GM19455 (cell line): ENCODE results near the gene KLF6.

Experiments
- ATAC-seq: cut with Tn5 transposase; IDR thresholded peaks from one replicate; pipeline ENCODE4 v1.9.1; 2021; ENCODE audit not compliant: unreplicated experiment

The KLF6 gene

DNA sequence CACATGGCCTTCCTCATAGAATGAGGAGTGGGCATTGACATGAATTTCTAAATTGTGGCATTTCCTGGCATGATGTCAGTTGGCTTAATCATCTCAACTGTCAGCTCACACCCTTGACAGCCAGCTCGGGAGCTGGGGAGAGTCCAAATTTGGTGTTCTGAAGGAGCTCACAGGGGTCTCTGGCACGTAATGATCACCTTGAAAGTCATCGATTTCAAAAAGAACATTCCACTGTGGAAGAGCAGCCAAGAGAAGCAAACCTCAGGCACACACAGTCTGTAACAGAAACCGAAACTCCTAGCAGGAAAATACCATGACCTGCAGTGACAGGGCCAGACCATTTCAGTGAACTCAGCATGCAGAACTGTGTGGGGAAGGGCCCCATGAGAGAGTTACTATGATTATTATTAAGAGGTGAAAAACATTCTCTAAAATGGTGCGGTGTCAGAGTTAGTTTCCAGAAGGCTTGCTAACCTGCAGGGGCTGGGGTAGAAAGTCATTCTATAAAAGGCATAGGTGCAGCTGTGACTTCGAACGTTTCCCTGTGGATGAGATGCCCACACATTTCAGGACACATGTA lies 26.4 kb upstream of the KLF6 start:
- ATAC-seq: peak; percentile 81

- no peak for ATAC-seq
Measured at GRCh38 chr10:3808689-3809199, 23.7 kb upstream of the KLF6 start.

DNA sequence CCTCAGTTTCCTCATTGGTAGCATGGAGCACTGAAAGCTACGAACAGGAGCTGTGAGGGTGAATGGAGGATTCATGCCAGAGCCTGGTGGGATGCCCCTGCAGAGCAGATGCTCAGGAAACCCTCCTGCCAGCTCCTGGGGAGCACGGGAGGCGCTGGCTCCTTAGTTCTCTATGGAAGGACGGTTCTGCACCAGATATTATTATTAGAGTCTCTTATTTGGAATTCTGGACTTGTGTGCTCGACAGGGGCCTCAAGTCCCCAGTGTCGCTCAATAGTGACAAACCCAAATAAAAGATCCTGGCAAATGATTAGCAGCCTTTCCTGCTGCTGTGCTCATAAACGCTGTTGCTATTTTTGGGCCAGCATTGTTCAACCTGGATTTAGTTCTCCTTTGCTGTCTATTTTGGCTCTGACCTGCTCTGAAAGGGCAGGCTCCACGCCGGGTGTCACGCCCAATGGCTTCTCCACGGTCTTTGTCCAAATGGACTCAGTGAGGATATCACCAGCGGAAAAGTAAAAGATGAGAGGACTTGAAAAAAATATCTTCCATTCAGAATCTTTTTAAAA lies 23.0 kb upstream of the KLF6 start:
- ATAC-seq: no peak

GRCh38 chr10:3807211-3807927 lies 22.4 kb upstream of the KLF6 start:
- ATAC-seq: no peak

GRCh38 chr10:3806603-3807002 lies 21.6 kb upstream of the KLF6 start:
- no peak for ATAC-seq

DNA sequence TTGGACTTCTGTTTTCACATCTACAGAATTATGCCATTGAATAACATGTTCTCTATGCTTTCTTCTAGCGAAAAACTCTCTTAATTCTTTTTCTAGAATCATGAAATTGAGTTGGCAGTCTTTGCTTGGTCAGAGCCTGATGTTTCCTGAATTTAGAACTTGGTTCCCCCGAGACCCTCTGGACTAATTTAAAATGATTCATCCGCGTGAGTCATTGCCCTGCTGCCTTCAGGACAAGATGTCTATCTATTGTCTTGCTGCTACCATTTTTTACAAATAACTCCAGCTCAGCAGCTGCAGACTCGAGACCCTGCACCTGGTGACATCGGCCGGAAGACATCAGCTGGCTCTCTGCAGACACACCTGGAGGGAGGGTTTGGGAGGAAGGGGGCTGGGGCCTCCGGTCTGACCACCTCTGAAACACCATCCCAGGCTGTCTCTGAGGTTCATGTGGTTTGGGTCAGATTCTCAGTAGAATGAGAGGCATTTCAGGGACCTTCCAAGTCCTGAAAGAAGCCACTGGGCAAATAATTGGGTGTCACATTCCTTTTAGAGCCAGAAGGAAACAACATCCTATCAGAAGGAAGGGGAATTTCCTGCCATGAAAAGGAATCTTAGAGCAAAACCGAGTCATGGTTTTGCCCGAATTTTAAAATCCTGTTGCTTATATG lies 20.9 kb upstream of the KLF6 start:
- peak; percentile 39 for ATAC-seq

DNA sequence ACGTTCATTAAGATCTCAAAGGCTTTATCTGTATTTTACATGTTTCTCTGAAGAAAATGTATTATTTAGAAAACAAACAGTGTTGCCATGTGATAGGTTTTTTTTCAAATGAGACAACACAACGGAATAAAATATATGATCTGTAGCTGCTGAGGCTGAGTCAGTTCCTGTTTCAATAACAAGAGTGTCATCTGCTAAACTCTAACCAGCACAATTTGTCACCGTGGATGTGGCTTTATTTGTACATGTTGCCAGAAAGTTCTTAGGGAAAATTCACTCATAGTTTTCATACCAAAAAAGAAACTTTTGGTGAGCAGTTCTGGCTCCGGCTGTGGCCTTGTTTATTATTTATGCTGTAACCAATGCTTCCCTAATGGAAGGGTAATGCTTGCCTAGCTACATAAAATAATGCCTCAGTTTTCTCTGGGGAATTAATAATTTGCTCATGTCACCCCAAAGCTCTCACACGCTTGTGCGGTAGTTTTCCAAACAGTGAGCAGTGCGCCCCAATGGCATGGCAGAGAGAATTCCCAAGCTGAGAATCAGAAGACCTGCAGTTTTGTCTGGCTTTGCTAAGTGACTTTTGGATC lies 20.3 kb upstream of the KLF6 start:
- ATAC-seq: no peak

DNA sequence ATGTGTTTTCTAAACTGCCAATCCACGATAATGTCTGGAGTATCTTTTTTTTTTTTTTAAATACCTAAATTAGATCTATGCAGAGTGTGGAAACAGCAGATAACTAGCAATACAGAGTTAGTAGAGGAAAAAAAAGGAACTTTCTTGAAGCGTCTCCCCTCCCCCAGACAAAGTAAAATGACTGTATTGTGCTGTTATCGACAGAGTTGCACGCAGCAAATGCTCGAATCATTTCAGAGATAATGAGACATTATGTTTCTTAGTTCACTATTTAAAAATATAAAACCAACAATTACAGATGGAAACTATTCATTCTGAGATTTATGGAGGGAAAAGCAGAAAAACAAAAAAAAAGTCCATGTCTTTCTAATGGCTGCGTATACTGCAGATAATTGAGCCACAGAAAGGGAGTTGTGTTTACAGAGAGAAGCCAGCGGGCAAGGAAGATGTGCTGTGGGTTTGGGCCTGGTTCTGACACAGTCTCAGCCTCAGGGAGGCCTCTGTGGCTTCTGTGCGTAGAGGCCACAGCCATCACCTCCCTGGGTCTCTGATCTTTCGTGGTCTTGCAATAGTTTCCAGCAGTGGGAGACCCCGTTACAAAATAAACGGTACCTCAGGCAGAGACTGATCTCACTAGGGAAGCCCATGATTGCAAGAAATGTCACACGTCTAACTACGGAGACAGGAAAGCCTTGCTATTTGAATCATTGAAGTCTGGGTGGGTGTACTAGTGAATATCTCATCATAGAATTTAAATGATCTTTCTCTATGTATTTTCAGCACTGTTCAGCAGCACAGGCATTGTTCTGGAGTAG lies 19.1 kb upstream of the KLF6 start:
- ATAC-seq: no peak

GRCh38 chr10:3803295-3803926 lies 18.4 kb upstream of the KLF6 start:
- ATAC-seq: no peak

- no peak for ATAC-seq
Measured at GRCh38 chr10:3802526-3803265, 17.7 kb upstream of the KLF6 start.

DNA sequence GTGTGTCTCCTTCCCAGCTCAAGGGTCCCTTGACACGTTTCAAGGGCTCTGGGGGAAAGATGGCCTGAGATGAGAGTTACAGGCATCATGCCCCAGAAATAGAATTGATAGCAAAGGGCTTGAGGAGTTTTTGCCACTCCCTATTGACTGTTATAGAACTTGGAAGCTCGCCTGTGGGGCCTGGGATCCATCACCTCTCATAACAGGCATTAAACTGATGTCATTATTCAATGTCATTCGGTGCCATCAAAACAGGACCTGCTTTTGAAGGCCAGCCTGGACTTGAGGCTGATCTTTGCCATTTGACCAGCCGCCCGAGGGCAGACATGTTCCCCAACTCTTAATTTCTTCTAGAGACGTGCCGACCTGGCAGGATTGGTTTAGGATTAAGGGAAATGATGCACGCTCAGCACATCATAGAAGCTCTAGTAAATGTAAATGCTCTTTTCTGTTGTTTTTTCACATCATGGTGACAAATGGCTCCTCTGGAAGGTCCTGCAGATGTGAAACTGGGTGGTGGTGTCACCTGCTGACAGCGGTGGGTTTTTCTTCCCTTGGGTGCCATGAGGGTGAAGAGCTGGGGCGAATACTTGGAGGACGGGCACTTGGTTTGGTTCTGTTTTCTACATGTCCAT lies 16.7 kb upstream of the KLF6 start:
- ATAC-seq: no peak

DNA sequence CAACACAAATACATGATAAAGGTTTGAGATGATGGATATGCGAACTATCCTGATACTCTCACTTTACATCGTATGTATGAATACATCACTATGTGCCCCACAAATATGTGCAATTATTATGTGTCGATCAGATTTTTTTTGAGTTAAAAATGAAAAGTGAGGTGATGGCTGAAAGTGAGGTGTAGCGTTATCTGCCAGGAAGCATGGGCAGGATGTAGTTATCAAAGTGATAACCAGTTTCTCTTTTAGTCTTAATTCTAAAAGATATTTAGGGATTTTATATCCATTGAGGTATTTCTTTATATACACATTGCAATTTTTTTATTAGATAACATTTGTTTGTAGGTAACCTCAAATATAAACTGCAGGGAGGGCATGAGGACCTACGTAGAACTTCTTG lies 15.6 kb upstream of the KLF6 start:
- ATAC-seq: no peak

DNA sequence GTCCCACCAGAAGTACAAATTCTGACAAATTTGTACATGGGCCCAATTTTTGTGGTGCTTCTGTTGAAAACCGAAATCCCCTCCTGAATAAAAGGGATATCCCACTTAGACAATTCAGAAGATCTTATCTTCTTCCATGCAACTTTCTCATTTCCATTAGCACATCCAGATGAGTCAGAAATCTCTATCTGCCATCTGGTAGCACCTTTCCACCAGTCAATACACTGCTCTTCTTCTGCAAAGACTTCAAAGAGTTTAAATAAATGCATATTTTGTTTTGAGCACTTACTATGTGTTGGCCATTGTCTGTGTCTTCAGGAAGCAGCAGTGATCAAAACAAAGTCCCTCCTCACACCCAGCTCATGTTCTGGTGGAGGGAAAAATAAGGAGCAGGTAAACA lies 12.7 kb upstream of the KLF6 start:
- no peak for ATAC-seq

GRCh38 chr10:3793553-3793952 lies 8.5 kb upstream of the KLF6 start:
- ATAC-seq: no peak

DNA sequence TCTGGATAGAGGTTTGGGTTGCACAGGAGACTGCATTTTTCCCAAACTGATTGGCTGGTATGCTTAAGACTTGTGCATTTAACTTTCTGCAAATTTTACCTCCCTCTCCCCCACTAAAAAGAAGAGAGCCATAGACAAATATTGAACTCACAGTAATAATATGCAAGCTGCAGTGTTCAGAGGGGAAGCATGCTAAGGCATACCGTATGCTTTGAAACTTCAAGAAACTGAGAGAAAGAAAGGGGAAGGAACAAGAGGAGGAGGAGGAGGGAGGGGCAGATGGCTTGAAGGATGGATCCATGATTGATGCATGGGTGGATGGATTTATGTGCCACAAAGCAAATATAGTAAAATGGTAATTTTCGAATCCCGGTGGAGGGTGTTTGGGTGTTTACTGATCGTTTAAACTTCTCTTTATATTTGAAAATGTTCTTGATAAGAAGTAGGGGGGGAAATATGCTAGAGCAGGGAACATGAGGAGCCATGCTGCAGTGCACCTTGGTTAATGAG lies 7.8 kb upstream of the KLF6 start:
- no peak for ATAC-seq

GRCh38 chr10:3791974-3792633 lies 7.1 kb upstream of the KLF6 start:
- no peak for ATAC-seq

- no peak for ATAC-seq
Measured at GRCh38 chr10:3790858-3791257, 5.8 kb upstream of the KLF6 start.

- ATAC-seq: no peak
Measured at GRCh38 chr10:3790272-3790671, 5.3 kb upstream of the KLF6 start.
